ENCODE measurements around the gene COL20A1.
A peak's percentile ranks its signal among the peaks of the same experiment; 100 is the strongest.
"Not testable (repeated sequence)": the region's sequence is repeated elsewhere in the genome, so short reads cannot be mapped to it uniquely, and the experiment has no call there.

The COL20A1 gene

GRCh38 chr20:63376283-63377250, 83.6 kb downstream of the COL20A1 start:
- no peak for DNase-seq (ENCODE audit: low spot score)

- no peak for DNase-seq (ENCODE audit: low spot score)
Observed at GRCh38 chr20:63377256-63377941, 84.4 kb downstream of the COL20A1 start.

DNA sequence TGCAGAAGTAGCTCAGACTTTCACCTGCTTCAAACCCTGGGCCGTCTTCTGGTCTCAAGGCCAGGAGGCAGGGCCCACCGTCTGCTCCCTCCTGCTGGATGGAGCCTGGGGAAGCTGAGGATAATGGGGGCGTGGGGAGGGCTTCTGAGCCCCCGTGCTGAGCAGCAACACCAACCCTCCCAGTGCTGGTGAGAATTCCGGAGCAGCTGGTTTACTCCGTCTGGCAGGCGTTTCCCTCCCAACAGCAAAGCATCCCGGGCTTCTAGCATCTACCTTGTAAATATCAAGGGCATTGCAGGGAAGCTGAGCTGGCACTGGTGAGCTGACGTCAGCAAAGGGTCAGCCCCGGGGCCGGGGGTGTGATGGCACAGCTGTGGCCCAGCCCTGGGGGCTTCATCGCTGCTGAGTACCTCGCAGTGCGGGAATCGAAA, 85.0 kb downstream of the COL20A1 start:
- no peak for DNase-seq (ENCODE audit: low spot score)

DNA sequence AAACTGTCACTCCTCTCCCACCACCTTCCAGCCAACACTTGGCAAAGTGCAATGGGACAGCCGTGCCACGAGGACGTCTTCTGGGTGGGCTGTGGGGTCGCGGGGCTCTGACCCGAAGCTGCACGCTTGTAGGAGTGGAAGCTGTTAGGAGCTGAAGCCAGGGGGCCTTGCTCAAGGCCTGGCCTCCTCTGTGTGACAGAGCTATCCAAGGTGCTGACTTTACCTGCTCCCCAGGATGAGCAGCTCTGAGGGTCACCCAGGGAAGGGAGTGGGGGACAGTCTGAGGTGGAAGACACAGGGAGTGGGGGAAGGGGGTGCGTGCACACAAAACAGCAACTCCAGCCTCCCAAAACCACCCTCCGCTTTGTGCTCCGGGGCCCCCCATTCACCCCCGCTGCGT, 85.6 kb downstream of the COL20A1 start:
- DNase-seq (ENCODE audit: low spot score) = no peak

DNA sequence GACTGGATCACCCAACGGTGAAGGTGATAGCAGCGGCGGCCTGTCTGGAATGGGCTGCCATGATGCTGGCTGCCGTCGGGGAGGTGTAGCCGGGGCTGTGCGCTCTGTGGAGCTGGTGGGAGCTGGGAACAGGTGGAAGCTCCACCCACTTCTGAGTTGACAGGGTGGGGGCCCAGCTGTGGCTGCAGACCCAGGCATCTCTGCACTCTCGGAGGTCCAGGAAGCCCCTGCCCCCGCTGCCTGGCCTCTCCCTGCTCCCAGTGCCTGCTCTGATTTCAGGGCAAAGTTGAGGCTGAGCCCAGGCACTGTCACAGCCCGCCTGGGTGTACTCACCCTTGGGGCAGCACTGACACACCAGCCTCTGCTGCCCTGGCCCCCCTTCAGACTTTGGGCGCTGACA, 86.3 kb downstream of the COL20A1 start:
- DNase-seq (ENCODE audit: low spot score) = no peak

DNA sequence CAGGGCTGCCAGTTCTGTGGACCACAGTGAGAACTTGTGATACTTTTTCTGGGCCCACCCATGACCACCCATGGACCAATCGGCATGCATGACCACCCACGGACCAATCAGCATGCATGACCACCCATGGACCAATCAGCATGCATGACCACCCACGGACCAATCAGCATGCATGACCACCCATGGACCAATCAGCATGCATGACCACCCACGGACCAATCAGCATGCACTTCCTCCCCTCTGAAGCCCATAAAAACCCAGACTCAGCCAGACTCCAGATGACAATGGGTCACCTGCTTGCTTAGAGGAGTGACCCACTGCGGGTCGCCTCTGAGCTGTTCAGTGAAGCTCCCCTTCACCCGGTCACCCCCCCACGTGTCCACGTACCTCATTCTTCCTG, 86.9 kb downstream of the COL20A1 start:
- DNase-seq (ENCODE audit: low spot score) = not testable (repeated sequence)

GRCh38 chr20:63380346-63380870, 87.4 kb downstream of the COL20A1 start:
- no peak for DNase-seq (ENCODE audit: low spot score)

DNA sequence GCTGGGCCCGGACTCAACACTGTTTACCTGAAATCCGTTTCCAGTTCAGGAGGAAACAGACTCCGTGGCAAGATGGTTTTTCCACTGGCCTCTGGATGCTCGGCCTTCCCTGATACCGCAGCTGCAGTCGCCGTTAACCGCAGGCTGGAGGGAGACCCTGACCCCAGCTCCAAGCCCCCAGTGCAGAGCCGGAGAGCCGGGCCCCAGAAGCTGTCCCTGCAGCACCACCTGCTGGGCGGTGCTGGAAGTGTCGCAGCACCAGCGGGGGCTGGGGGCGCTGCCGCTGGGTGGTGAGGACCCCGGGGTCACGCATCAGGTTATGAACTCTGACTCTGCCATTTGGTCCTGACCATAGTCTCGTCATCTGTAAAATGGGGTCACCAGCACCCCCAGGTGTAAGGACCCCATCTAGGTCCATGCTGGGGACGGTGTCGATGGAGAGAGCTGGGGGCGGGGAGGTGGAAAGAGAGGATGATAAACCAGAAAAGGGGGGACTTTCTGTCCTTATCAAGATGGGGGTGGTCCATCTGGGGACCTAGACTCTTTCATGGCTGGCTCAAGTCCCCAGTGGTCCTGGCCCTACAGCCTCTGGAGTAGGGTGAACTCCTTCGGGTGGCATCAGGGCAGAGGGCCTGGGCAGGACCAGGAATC, 88.9 kb downstream of the COL20A1 start:
- DNase-seq (ENCODE audit: low spot score) = peak; percentile 17

DNA sequence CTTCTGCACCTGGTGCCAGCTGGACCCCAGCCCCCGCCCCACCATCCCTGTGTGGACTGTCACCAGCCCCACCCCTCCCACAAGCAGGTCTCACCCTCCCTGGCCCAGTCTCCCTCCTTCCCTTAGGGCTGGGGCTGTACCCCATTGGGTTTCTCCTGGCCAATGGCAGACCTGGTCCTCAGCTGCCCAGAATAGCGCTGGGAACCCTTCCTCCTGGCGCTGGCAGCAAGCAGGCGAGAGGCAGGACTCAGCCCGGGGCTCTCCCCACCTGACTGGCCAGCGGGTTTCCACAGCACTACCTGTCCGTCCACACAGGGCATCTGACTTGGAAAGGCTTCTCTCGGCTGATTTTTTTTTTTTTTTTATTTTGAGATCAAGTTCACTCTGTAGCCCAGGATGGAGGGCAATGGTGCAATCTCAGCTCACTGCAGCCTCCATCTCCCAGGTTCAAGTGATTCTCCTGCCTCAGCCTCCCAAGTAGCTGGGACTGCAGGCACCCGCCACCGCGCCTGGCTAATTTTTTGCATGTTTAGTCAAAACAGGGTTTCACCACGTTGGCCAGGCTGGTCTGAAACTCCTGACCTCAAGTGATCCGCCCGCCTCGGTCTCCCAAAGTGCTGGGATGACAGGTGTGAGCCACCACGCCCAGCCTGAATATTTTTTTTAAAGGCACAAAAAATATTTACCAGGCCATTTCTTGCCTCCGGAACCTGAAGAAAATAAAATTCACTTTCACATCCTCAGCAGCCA, 89.7 kb downstream of the COL20A1 start:
- no peak for DNase-seq (ENCODE audit: low spot score)

- DNase-seq (ENCODE audit: low spot score) = no peak
Observed at GRCh38 chr20:63383556-63383955, 90.6 kb downstream of the COL20A1 start.

GRCh38 chr20:63384336-63384735, 91.3 kb downstream of the COL20A1 start:
- DNase-seq (ENCODE audit: low spot score) = no peak
